Endothelial cell (in vitro differentiated cells): Measurements from ENCODE around the gene ANXA7. TPM values are rescaled to one million over a fixed set of nuclear protein-coding genes. Genes with fewer than 3 reads are reported as not detected.

Experiments used
- DNase-seq: peaks from one replicate; pipeline ENCODE4 v3.0.0; 2021; ENCODE audit warnings: low spot score
- H3K27ac Mint-ChIP-seq: one replicate; pipeline ENCODE4 v1.8.0; 2021; ENCODE audit warnings: mixed read lengths, inconsistent platforms; ENCODE audit not compliant: unreplicated experiment
- H3K27me3 Mint-ChIP-seq: one replicate; pipeline ENCODE4 v1.8.0; 2021; ENCODE audit warnings: mild to moderate bottlenecking, moderate library complexity, mixed read lengths, inconsistent platforms; ENCODE audit not compliant: unreplicated experiment
- H3K36me3 Mint-ChIP-seq: one replicate; pipeline ENCODE4 v1.8.0; 2021; ENCODE audit warnings: mild to moderate bottlenecking, low read depth, mixed read lengths, inconsistent platforms; ENCODE audit not compliant: unreplicated experiment
- H3K4me1 Mint-ChIP-seq: one replicate; pipeline ENCODE4 v1.8.0; 2021; ENCODE audit warnings: mild to moderate bottlenecking, mixed read lengths, inconsistent platforms; ENCODE audit not compliant: unreplicated experiment
- H3K4me3 Mint-ChIP-seq: one replicate; pipeline ENCODE4 v1.8.0; 2021; ENCODE audit warnings: mild to moderate bottlenecking, mixed read lengths, inconsistent platforms; ENCODE audit not compliant: unreplicated experiment
- H3K9me3 Mint-ChIP-seq: one replicate; pipeline ENCODE4 v1.8.0; 2021; ENCODE audit warnings: mixed read lengths, inconsistent platforms; ENCODE audit not compliant: unreplicated experiment
- total RNA-seq: library from RNA; stranded (reverse); fragmentation: NEBNext Ultra II Directional; extraction: Animal tissue kit (Norgen Biotek cat#: 25700); gene quantifications from one replicate; pipeline ENCODE4 v1.2.1, GENCODE V29; 2021; ENCODE audit not compliant: unreplicated experiment
- TF ChIP-seq, protein P1 (sequence below): fragments of 200-600 bp; sonication (generic); IDR thresholded peaks from one replicate; pipeline ENCODE4 v1.5.0; 2021; ENCODE audit warnings: antibody characterized with exemption; ENCODE audit not compliant: unreplicated experiment

The ANXA7 gene
- total RNA-seq, 1 donor from 2014 or later, result 92.6 TPM

- H3K27me3 Mint-ChIP-seq, result no peaks in the 10 kb centered on the region
- H3K4me3 Mint-ChIP-seq, result no peak overlapping the region
- no peaks in the 10 kb centered on the region for H3K9me3 Mint-ChIP-seq
- H3K4me1 Mint-ChIP-seq, result no peaks in the 10 kb centered on the region
- DNase-seq, result no peak
- TF ChIP-seq, protein P1, sequence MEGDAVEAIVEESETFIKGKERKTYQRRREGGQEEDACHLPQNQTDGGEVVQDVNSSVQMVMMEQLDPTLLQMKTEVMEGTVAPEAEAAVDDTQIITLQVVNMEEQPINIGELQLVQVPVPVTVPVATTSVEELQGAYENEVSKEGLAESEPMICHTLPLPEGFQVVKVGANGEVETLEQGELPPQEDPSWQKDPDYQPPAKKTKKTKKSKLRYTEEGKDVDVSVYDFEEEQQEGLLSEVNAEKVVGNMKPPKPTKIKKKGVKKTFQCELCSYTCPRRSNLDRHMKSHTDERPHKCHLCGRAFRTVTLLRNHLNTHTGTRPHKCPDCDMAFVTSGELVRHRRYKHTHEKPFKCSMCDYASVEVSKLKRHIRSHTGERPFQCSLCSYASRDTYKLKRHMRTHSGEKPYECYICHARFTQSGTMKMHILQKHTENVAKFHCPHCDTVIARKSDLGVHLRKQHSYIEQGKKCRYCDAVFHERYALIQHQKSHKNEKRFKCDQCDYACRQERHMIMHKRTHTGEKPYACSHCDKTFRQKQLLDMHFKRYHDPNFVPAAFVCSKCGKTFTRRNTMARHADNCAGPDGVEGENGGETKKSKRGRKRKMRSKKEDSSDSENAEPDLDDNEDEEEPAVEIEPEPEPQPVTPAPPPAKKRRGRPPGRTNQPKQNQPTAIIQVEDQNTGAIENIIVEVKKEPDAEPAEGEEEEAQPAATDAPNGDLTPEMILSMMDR, result no peak
- H3K36me3 Mint-ChIP-seq, result no peaks in the 10 kb centered on the region
- H3K27ac Mint-ChIP-seq, result no peak overlapping the region
These were observed 25.2 kb upstream of the ANXA7 start for GRCh38 chr10:73439055-73439454.

DNA sequence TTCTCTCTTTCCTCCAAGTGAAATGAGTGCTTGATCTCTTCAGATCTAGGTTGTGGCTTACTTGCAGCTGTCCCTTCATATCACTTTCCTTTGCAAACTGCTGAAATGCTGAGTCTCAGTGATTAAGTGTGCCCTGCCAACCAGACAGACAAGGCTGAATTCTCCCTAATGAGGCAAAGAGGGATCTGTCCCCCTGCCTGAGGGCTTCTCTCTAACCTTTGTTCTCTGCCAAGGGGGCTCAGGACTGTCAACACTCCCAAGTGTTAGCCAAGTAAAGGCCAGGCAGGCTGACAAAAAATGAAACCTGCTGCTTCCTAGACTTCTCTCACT is 19.6 kb upstream of the ANXA7 start, which contains the start of gene MSS51:
TSS of gene MSS51 (minus strand) at position 24 of the 330 bp plus-strand sequence. CDS start 5,277 bp downstream, outside the sequence.
- Mint-ChIP-seq H3K4me3 (peak within 1 kb of the TSS; percentile 10), H3K27ac (no peak within 1 kb of the TSS), H3K27me3 (no peaks in the 10 kb centered on the region), H3K9me3 (no peaks in the 10 kb centered on the region), H3K4me1 (peaks cover 4% of the 10 kb centered on the region), H3K36me3 (no peaks in the 10 kb centered on the region)
- no peak for DNase-seq
- TF ChIP-seq, protein P1, result no peak

GRCh38 chr10:73432646-73433537 is 19.0 kb upstream of the ANXA7 start:
- H3K27me3 Mint-ChIP-seq, result no peaks in the 10 kb centered on the region
- H3K4me1 Mint-ChIP-seq, result peaks cover 4% of the 10 kb centered on the region
- peaks cover 2% of the 10 kb centered on the region for H3K36me3 Mint-ChIP-seq
- H3K4me3 Mint-ChIP-seq, result no peak overlapping the region
- no peak for DNase-seq
- H3K27ac Mint-ChIP-seq, result no peak overlapping the region
- no peaks in the 10 kb centered on the region for H3K9me3 Mint-ChIP-seq
- TF ChIP-seq, protein P1, result no peak

- H3K27ac Mint-ChIP-seq, result no peak overlapping the region
- TF ChIP-seq, protein P1, result no peak
- H3K36me3 Mint-ChIP-seq, result peaks cover 35% of the 10 kb centered on the region
- H3K4me1 Mint-ChIP-seq, result no peaks in the 10 kb centered on the region
- H3K9me3 Mint-ChIP-seq, result no peaks in the 10 kb centered on the region
- H3K4me3 Mint-ChIP-seq, result peak overlapping the region; percentile 16
- DNase-seq, result no peak
- H3K27me3 Mint-ChIP-seq, result peaks cover 1% of the 10 kb centered on the region
These were observed 12.5 kb upstream of the ANXA7 start for GRCh38 chr10:73426318-73426717.

DNA sequence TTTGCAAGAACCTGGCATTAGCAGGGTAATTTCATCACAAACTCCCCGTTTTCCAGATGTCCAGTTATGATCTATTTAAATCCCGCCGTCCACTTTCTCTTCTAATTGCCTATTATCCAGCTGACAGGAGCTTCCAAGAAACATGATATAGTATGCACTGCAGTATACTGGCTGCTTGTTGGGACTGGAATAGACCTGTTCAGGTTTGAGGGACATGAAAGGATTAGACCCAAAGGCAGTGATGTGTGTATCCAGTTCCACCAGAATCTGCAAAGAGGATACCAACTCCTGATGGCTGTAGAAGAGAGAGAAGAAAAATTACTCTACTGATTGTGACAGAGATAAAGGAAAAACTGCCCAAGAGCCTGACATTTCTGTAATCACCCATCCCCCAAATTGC is 10.6 kb upstream of the ANXA7 start:
- Mint-ChIP-seq H3K9me3 (no peaks in the 10 kb centered on the region), H3K4me3 (no peak overlapping the region), H3K36me3 (peaks cover 35% of the 10 kb centered on the region), H3K27me3 (peaks cover 1% of the 10 kb centered on the region), H3K4me1 (no peaks in the 10 kb centered on the region), H3K27ac (no peak overlapping the region)
- DNase-seq, result no peak
- TF ChIP-seq, protein P1, result no peak
